Panc1 (cell line): ENCODE measurements around the gene EPHA8. TPM values are rescaled to one million over a fixed set of nuclear protein-coding genes. Genes with fewer than 3 reads are reported as not detected.

ENCODE experiments used
- ATAC-seq: fragments of 200-7000 bp; cut with Tn5 transposase; 2 replicates; pipeline ENCODE4 v1.9.1; 2020; ENCODE audit warnings: mild to moderate bottlenecking, moderate library complexity
- BruUV-seq: library from RNA; stranded (reverse); fragments of 400-500 nt; replicated peaks from 2 replicates; lab custom pipeline; 2021; lab: Mats Ljungman, UMichigan
- CTCF ChIA-PET: fragments of 300-600 bp; sonication (Branson Sonifier 250); formaldehyde crosslinking; loops from one replicate; lab custom pipeline; 2022; ENCODE audit warnings: antibody characterized with exemption; lab: Charles Lee
- POLR2A ChIA-PET: fragments of 300-600 bp; sonication (Branson Sonifier 250); formaldehyde crosslinking; loops from one replicate; lab custom pipeline; 2022; ENCODE audit warnings: antibody characterized with exemption; lab: Charles Lee
- DNase-seq: peaks from one replicate; pipeline ENCODE4 v3.0.0-alpha.2; 2010; ENCODE audit warnings: low read depth, low spot score
- H3K27ac ChIP-seq: 2 replicates; pipeline ENCODE4 v1.5.1; 2011; ENCODE audit warnings: mild to moderate bottlenecking, low read length, inconsistent platforms
- H3K27me3 ChIP-seq: fragments of 200-500 bp; sonication (Bioruptor generic); 2 replicates; pipeline ENCODE4 v1.6.0; 2014; ENCODE audit warnings: low read length, inconsistent platforms; ENCODE audit not compliant: control insufficient read depth, insufficient read depth
- H3K36me3 ChIP-seq: fragments of 200-500 bp; sonication (Bioruptor generic); 2 replicates; pipeline ENCODE4 v1.5.1; 2014; ENCODE audit warnings: inconsistent platforms, mild to moderate bottlenecking, low read length, moderate library complexity; ENCODE audit not compliant: control insufficient read depth, insufficient read depth
- H3K4me1 ChIP-seq: 2 replicates; pipeline ENCODE4 v1.5.1; 2011; ENCODE audit warnings: inconsistent platforms, mild to moderate bottlenecking, low read length, moderate library complexity; ENCODE audit not compliant: control insufficient read depth, insufficient read depth
- H3K4me3 ChIP-seq, 2 experiments: 2 replicates each; pipeline ENCODE4 v1.5.1; 2011 to 2012; ENCODE audit warnings: low read depth in 2 of 2, low read length in 2 of 2, mild to moderate bottlenecking in 2 of 2, inconsistent platforms in 1 of 2, moderate library complexity in 1 of 2
- H3K9me3 ChIP-seq: fragments of 200-500 bp; sonication (Bioruptor generic); 2 replicates; pipeline ENCODE4 v1.5.1; 2014; ENCODE audit warnings: low read depth, mild to moderate bottlenecking, inconsistent platforms, low read length, moderate library complexity; ENCODE audit not compliant: control insufficient read depth, insufficient read depth
- CTCF ChIP-seq: fragments of 450-650 bp; IDR thresholded peaks from 2 replicates; pipeline ENCODE4 v1.5.1; 2017; ENCODE audit warnings: mild to moderate bottlenecking
- POLR2AphosphoS5 ChIP-seq: IDR thresholded peaks from 2 replicates; pipeline ENCODE4 v1.6.1; 2012; ENCODE audit warnings: mild to moderate bottlenecking, low read depth, low read length, moderate library complexity
- SIN3A ChIP-seq: IDR thresholded peaks from 2 replicates; pipeline ENCODE4 v1.6.1; 2012; ENCODE audit warnings: low read depth, mild to moderate bottlenecking, low read length, moderate library complexity, borderline replicate concordance; ENCODE audit not compliant: insufficient read depth
- TCF7L2 ChIP-seq: IDR thresholded peaks from 2 replicates; pipeline ENCODE4 v1.6.1; 2011; ENCODE audit warnings: mild to moderate bottlenecking, low read depth, low read length, inconsistent platforms
- in situ Hi-C: cut with HindIII; loops from 2 replicates; pipeline ENCODE4 v1.10.0; 2016; ENCODE audit warnings: low sequenced_read_pairs, low pct_unique_long_range_greater_than_20kb
- intact Hi-C: fragments of 100-400 bp; cut with micrococcal nuclease; formaldehyde crosslinking; loops from one replicate; pipeline ENCODE4 v1.10.0; 2022; ENCODE audit not compliant: unreplicated experiment
- total RNA-seq: library from RNA; stranded (reverse); gene quantifications from one replicate; pipeline ENCODE4 v1.2.1, GENCODE V29; 2021; ENCODE audit not compliant: unreplicated experiment
- TF ChIP-seq, protein P1 (sequence below), 2 experiments: IDR thresholded peaks; 2 replicates each; pipeline ENCODE4 v1.6.1; 2011 to 2012; ENCODE audit warnings: low read depth in 2 of 2, control low read depth in 1 of 2, low read length in 1 of 2, mild to moderate bottlenecking in 1 of 2, moderate library complexity in 1 of 2; ENCODE audit not compliant: insufficient read depth in 1 of 2

Gene EPHA8
- total RNA-seq, 1 experiment from 2014 or later, result not detected

DNA sequence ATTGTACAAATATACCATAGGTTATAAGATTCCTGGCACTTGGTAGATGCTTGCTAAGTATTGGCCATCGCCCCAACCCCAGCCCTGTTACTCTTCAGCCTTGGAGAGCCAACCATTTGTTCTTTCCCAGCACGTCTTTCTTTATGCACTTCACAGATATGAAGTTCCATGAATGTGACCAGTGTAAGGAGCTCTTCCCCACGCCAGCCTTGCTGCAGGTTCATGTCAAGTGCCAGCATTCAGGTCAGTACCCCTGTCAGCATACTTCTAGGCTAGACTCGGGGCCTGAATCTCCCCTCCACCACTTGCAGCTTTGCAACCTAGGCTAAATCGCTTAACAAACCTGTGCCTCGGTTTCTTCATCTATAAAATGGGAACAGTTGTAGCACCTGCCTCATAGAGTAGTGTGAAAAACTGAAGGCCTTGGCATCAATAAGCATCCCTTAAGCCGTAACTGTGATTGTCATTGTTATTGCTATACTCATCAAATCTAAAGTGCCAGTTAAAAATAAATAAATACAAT, 41.0 kb upstream of the EPHA8 start:
- in situ Hi-C loops, result no loop called here
- Histone ChIP-seq H3K9me3 (no peaks in the 10 kb centered on the region), H3K27me3 (no peaks in the 10 kb centered on the region), H3K36me3 (peaks cover 20% of the 10 kb centered on the region), H3K27ac (no peak overlapping the region), H3K4me1 (no peaks in the 10 kb centered on the region), H3K4me3 (no peak overlapping the region)
- TF ChIP-seq, protein P1, sequence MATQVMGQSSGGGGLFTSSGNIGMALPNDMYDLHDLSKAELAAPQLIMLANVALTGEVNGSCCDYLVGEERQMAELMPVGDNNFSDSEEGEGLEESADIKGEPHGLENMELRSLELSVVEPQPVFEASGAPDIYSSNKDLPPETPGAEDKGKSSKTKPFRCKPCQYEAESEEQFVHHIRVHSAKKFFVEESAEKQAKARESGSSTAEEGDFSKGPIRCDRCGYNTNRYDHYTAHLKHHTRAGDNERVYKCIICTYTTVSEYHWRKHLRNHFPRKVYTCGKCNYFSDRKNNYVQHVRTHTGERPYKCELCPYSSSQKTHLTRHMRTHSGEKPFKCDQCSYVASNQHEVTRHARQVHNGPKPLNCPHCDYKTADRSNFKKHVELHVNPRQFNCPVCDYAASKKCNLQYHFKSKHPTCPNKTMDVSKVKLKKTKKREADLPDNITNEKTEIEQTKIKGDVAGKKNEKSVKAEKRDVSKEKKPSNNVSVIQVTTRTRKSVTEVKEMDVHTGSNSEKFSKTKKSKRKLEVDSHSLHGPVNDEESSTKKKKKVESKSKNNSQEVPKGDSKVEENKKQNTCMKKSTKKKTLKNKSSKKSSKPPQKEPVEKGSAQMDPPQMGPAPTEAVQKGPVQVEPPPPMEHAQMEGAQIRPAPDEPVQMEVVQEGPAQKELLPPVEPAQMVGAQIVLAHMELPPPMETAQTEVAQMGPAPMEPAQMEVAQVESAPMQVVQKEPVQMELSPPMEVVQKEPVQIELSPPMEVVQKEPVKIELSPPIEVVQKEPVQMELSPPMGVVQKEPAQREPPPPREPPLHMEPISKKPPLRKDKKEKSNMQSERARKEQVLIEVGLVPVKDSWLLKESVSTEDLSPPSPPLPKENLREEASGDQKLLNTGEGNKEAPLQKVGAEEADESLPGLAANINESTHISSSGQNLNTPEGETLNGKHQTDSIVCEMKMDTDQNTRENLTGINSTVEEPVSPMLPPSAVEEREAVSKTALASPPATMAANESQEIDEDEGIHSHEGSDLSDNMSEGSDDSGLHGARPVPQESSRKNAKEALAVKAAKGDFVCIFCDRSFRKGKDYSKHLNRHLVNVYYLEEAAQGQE (IDR thresholded peaks at IDR 0.05; ENCODE audit: insufficient read depth in 1 of 2, low read depth in 2 of 2, low read length in 1 of 2), result no peak
- TF ChIP-seq CTCF (no peak), POLR2AphosphoS5 (no peak), TCF7L2 (no peak), SIN3A (no peak)
- no peak for ATAC-seq
- no TSS peak for BruUV-seq
- POLR2A ChIA-PET, result no interaction called here
- no peak for DNase-seq
- CTCF ChIA-PET, result no interaction called here
- intact Hi-C loops, result no loop called here

DNA sequence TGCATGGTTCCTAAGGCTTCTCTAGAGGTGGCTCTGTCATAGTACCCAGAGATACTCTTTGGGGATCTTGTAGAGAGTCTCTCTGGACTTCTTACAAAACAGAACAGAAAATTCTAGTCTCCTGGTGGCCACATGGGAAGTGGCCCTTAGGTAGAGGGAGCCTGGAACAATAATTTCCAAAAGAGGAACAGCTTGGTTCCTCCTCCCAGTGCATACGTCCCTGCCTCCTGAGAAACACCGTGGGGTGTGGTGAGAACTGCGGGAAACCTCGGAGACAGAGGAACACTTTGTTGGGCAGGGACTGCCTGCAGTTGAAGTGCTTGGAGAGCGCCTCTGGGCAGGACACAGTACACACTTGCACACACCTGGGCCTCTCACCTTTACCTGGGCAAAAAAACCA, 38.8 kb upstream of the EPHA8 start:
- H3K27ac ChIP-seq, result no peak overlapping the region
- BruUV-seq, result no TSS peak
- ATAC-seq (no peak), DNase-seq (no peak)
- H3K27me3 ChIP-seq, result no peaks in the 10 kb centered on the region
- peaks cover 9% of the 10 kb centered on the region; the same call in 1 of the 2 replicates for H3K36me3 ChIP-seq
- H3K4me3 ChIP-seq, result no peak overlapping the region
- TF ChIP-seq, protein P1 (IDR thresholded peaks at IDR 0.05; ENCODE audit: insufficient read depth in 1 of 2, low read depth in 2 of 2, low read length in 1 of 2), result no peak
- TF ChIP-seq SIN3A, result no peak
- TF ChIP-seq CTCF, result no peak
- no peak for TF ChIP-seq POLR2AphosphoS5
- TF ChIP-seq TCF7L2, result no peak
- no peaks in the 10 kb centered on the region for H3K9me3 ChIP-seq
- in situ Hi-C loops, result no loop called here
- H3K4me1 ChIP-seq, result no peaks in the 10 kb centered on the region
- POLR2A ChIA-PET, result no interaction called here
- intact Hi-C loops, result no loop called here
- CTCF ChIA-PET, result no interaction called here
